PC-3 (cell line): ENCODE results near the gene SULT1E1. TPM values are rescaled to one million over a fixed set of nuclear protein-coding genes. Genes with fewer than 3 reads are reported as not detected.
"Not testable (repeated sequence)": the region's sequence is repeated elsewhere in the genome, so short reads cannot be mapped to it uniquely, and the experiment has no call there.

Source experiments
- ATAC-seq: fragments of 200-7000 bp; cut with Tn5 transposase; 2 replicates; pipeline ENCODE4 v1.9.1; 2020; ENCODE audit warnings: mild to moderate bottlenecking, moderate library complexity
- BruUV-seq: library from RNA; stranded (reverse); fragments of 400-500 nt; replicated peaks from 2 replicates; lab custom pipeline; 2021; lab: Mats Ljungman, UMichigan
- CTCF ChIA-PET: fragments of 300-600 bp; sonication (Branson Sonifier 250); formaldehyde crosslinking; loops from one replicate; lab custom pipeline; 2022; ENCODE audit warnings: antibody characterized with exemption; lab: Charles Lee
- POLR2A ChIA-PET: fragments of 300-600 bp; sonication (Branson Sonifier 250); formaldehyde crosslinking; loops from one replicate; lab custom pipeline; 2022; ENCODE audit warnings: antibody characterized with exemption; ENCODE audit not compliant: unreplicated experiment; lab: Charles Lee
- DNase-seq: peaks from one replicate; pipeline ENCODE4 v3.0.0-alpha.2; 2015
- H2AFZ ChIP-seq: fragments of 300-600 bp; sonication (generic); 2 replicates; pipeline ENCODE4 v1.6.0; 2016; ENCODE audit warnings: antibody characterized with exemption, low read length
- H3F3A ChIP-seq: fragments of 300-600 bp; sonication (generic); one replicate; pipeline ENCODE4 v1.6.0; 2017; ENCODE audit warnings: antibody characterized with exemption, low read length, control low read depth, mild to moderate bottlenecking; ENCODE audit not compliant: unreplicated experiment
- H3K27ac ChIP-seq: fragments of 300-600 bp; sonication (generic); 2 replicates; pipeline ENCODE4 v1.5.1; 2016; ENCODE audit warnings: mild to moderate bottlenecking, low read length
- H3K27me3 ChIP-seq: fragments of 300-600 bp; sonication (generic); 2 replicates; pipeline ENCODE4 v1.6.1; 2016; ENCODE audit warnings: low read length, mixed read lengths
- H3K36me3 ChIP-seq: fragments of 300-600 bp; sonication (generic); 2 replicates; pipeline ENCODE4 v1.6.1; 2016; ENCODE audit warnings: low read depth, mixed run types, low read length, mixed read lengths
- H3K4me1 ChIP-seq: fragments of 300-600 bp; sonication (generic); 2 replicates; pipeline ENCODE4 v1.5.1; 2016; ENCODE audit warnings: low read length; ENCODE audit not compliant: insufficient read depth
- H3K4me2 ChIP-seq: fragments of 300-600 bp; sonication (generic); 2 replicates; pipeline ENCODE4 v1.6.0; 2016; ENCODE audit warnings: low read length
- H3K4me3 ChIP-seq: fragments of 300-600 bp; sonication (generic); 2 replicates; pipeline ENCODE4 v1.5.1; 2016; ENCODE audit warnings: mild to moderate bottlenecking, low read length, mixed read lengths
- H3K79me2 ChIP-seq: fragments of 300-600 bp; sonication (generic); 2 replicates; pipeline ENCODE4 v1.6.1; 2017; ENCODE audit warnings: low read length, mixed read lengths
- H3K9ac ChIP-seq: fragments of 300-600 bp; sonication (generic); 2 replicates; pipeline ENCODE4 v1.6.0; 2016; ENCODE audit warnings: mild to moderate bottlenecking, low read length
- H3K9me2 ChIP-seq: fragments of 300-600 bp; sonication (generic); replicated peaks from 2 replicates; pipeline ENCODE4 v1.6.1; 2016; ENCODE audit warnings: mixed run types, low read length, mixed read lengths
- H3K9me3 ChIP-seq: fragments of 300-600 bp; sonication (generic); 2 replicates; pipeline ENCODE4 v1.6.1; 2016; ENCODE audit warnings: low read length, mixed read lengths
- H4K20me1 ChIP-seq: fragments of 300-600 bp; sonication (generic); 2 replicates; pipeline ENCODE4 v1.6.1; 2016; ENCODE audit warnings: low read length, mixed read lengths
- EZH2 ChIP-seq: fragments of 300-600 bp; sonication (generic); IDR thresholded peaks from one replicate; pipeline ENCODE4 v1.6.1; 2017; ENCODE audit warnings: antibody characterized with exemption, mild to moderate bottlenecking, low read length; ENCODE audit not compliant: unreplicated experiment
- EZH2phosphoT487 ChIP-seq: fragments of 300-600 bp; sonication (generic); IDR thresholded peaks from 2 replicates; pipeline ENCODE4 v1.6.1; 2018; ENCODE audit warnings: mild to moderate bottlenecking, antibody characterized with exemption, low read length, borderline replicate concordance
- intact Hi-C: fragments of 100-400 bp; cut with micrococcal nuclease; formaldehyde crosslinking; loops from 2 replicates; pipeline ENCODE4 v1.9.0; 2023
- total RNA-seq: library from RNA; depleted of rRNA; stranded (reverse); fragments of >200 nt; gene quantifications from 2 replicates; pipeline ENCODE4 v1.2.3, GENCODE V29; 2014
- TF ChIP-seq, protein P1 (sequence below): fragments of 300-600 bp; sonication (generic); conservative IDR thresholded peaks from 2 replicates; pipeline ENCODE4 v1.5.1; 2017; ENCODE audit warnings: antibody characterized with exemption, low read depth, mild to moderate bottlenecking, low read length

Gene SULT1E1
- total RNA-seq, 1 experiment from 2014 or later = not detected

DNA sequence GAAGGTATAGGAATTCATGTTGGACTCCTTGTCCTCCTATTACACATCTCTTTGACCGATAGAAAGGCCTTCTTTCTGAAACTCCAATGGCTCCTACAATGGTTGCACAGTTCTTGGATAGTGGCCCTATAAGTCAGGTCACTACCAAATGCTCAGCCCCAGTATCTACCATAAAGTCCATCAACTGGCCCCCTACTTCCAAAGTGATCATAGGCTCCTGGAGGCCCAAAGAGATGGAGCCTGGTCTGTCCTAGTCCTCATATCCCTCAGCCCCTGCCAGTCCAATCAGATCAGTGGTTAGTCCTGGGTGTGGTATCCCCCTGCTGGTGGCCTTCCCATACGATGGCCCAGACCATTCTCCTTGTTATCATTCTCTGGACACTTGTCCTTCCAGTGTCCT lies 30.3 kb downstream of the SULT1E1 start:
- no peak for DNase-seq
- no peaks in the 10 kb centered on the region for H3K9me2 ChIP-seq
- POLR2A ChIA-PET = no interaction called here
- no peaks in the 10 kb centered on the region for H4K20me1 ChIP-seq
- TF ChIP-seq EZH2 = no peak
- BruUV-seq = no TSS peak
- H3K4me2 ChIP-seq = no peak overlapping the region
- H3F3A ChIP-seq = no peaks in the 10 kb centered on the region
- no peaks in the 10 kb centered on the region for H3K27me3 ChIP-seq
- no peaks in the 10 kb centered on the region for H3K36me3 ChIP-seq
- H2AFZ ChIP-seq = no peak overlapping the region
- H3K27ac ChIP-seq = no peak overlapping the region
- intact Hi-C loops = no loop called here
- no peak overlapping the region for H3K4me3 ChIP-seq
- H3K4me1 ChIP-seq = peaks cover 12% of the 10 kb centered on the region
- no peaks in the 10 kb centered on the region for H3K79me2 ChIP-seq
- no peak for ATAC-seq
- CTCF ChIA-PET = no interaction called here
- no peaks in the 10 kb centered on the region for H3K9me3 ChIP-seq
- no peak overlapping the region for H3K9ac ChIP-seq

DNA sequence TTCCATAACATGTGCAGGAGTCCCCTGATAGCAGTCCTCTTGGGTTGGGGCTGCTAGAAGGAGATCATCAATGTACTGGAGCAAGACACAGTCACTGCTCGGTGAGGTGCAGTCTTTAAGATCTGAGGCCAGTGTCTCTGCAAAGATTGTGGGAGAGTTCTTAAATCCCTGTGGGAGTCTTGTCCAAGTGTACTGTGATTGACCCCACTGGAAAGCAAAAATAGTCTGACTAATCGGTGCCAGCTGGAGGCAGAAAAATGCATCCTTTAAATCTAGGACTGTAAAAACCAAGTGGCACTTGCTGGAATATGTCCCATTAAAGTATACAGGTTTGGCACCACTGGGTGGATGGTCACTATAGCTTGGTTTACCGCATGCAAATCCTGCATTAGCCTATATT lies 31.1 kb downstream of the SULT1E1 start:
- no peaks in the 10 kb centered on the region for H3K9me2 ChIP-seq
- H3K36me3 ChIP-seq = no peaks in the 10 kb centered on the region
- no peak overlapping the region for H3K27ac ChIP-seq
- no peaks in the 10 kb centered on the region for H3K79me2 ChIP-seq
- no peak overlapping the region for H3K4me3 ChIP-seq
- no peak overlapping the region for H2AFZ ChIP-seq
- no peak overlapping the region for H3K4me2 ChIP-seq
- H4K20me1 ChIP-seq = no peaks in the 10 kb centered on the region
- ATAC-seq (no peak), DNase-seq (no peak)
- TF ChIP-seq, protein P1, sequence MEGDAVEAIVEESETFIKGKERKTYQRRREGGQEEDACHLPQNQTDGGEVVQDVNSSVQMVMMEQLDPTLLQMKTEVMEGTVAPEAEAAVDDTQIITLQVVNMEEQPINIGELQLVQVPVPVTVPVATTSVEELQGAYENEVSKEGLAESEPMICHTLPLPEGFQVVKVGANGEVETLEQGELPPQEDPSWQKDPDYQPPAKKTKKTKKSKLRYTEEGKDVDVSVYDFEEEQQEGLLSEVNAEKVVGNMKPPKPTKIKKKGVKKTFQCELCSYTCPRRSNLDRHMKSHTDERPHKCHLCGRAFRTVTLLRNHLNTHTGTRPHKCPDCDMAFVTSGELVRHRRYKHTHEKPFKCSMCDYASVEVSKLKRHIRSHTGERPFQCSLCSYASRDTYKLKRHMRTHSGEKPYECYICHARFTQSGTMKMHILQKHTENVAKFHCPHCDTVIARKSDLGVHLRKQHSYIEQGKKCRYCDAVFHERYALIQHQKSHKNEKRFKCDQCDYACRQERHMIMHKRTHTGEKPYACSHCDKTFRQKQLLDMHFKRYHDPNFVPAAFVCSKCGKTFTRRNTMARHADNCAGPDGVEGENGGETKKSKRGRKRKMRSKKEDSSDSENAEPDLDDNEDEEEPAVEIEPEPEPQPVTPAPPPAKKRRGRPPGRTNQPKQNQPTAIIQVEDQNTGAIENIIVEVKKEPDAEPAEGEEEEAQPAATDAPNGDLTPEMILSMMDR = no peak
- TF ChIP-seq EZH2phosphoT487 = no peak
- TF ChIP-seq EZH2 = no peak
- no peak overlapping the region for H3K9ac ChIP-seq
- no TSS peak for BruUV-seq
- no peaks in the 10 kb centered on the region for H3K27me3 ChIP-seq
- ChIA-PET POLR2A (no interaction called here), CTCF (no interaction called here)
- no peaks in the 10 kb centered on the region for H3K9me3 ChIP-seq
- no peaks in the 10 kb centered on the region for H3F3A ChIP-seq
- intact Hi-C loops = no loop called here
- peaks cover 15% of the 10 kb centered on the region for H3K4me1 ChIP-seq

DNA sequence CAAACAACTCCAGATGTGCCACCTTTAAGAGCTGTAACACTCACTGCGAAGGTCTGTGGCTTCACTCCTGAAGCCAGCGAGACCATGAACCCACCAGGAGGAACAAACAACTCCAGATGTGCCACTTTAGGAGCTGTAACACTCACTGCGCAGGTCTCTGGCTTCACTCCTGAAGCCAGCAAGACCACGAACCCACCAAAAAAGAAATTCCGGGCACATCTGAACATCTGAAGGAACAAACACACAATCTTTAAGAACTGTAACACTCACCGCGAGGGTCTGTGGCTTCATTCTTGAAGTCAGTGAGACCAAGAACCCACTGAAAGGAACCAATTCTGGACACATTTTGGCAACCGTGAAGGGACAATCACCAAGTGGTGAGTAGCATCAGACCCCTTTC lies 34.9 kb downstream of the SULT1E1 start:
- H3K4me2 ChIP-seq, ATAC-seq, DNase-seq, H3K9me2 ChIP-seq, H3K27me3 ChIP-seq, POLR2A ChIA-PET, H3K4me1 ChIP-seq, H3K9ac ChIP-seq, H3K9me3 ChIP-seq, H4K20me1 ChIP-seq, BruUV-seq, H3K36me3 ChIP-seq, CTCF ChIA-PET, H3F3A ChIP-seq, H3K27ac ChIP-seq, intact Hi-C loops, H3K4me3 ChIP-seq, H3K79me2 ChIP-seq, H2AFZ ChIP-seq: not testable (repeated sequence)
